ENCODE measurements around the gene ACKR2.

ACKR2 gene

GRCh38 chr3:42802876-42803413, 6.3 kb upstream of the ACKR2 start:
- TF ChIP-seq CTCF (IDR thresholded peaks at IDR 0.05) = no peak

GRCh38 chr3:42803414-42804105, 5.7 kb upstream of the ACKR2 start:
- TF ChIP-seq CTCF (IDR thresholded peaks at IDR 0.05) = no peak

GRCh38 chr3:42804106-42804830, 5.0 kb upstream of the ACKR2 start, which contains the start of gene HIGD1A:
HIGD1A (minus strand) TSS chr3:42804490; CDS start chr3:42794253, 10,237 bp downstream.
- no peak for TF ChIP-seq CTCF (IDR thresholded peaks at IDR 0.05)

- no peak for TF ChIP-seq CTCF (IDR thresholded peaks at IDR 0.05)
These were observed 4.5 kb upstream of the ACKR2 start for GRCh38 chr3:42804831-42805132.

- no peak for TF ChIP-seq CTCF (IDR thresholded peaks at IDR 0.05)
These were observed 4.0 kb upstream of the ACKR2 start for GRCh38 chr3:42805141-42805821.

GRCh38 chr3:42807929-42808328, 1.3 kb upstream of the ACKR2 start:
- TF ChIP-seq CTCF (IDR thresholded peaks at IDR 0.05) = no peak

GRCh38 chr3:42814246-42814645, 5.0 kb downstream of the ACKR2 start:
- no peak for TF ChIP-seq CTCF (IDR thresholded peaks at IDR 0.05)

Data from LNCAP (cell line).